AG09309 (cell line): Measurements from ENCODE around the gene C19orf12.

ENCODE experiments used
- DNase-seq: peaks from one replicate; pipeline ENCODE4 v3.0.0-alpha.2; 2010; ENCODE audit warnings: low read depth
- H3K4me3 ChIP-seq: 2 replicates; pipeline ENCODE4 v1.5.1; 2011; ENCODE audit warnings: mild to moderate bottlenecking, low read depth, low read length, moderate library complexity; ENCODE audit not compliant: control insufficient read depth
- TF ChIP-seq, protein P1 (sequence below): IDR thresholded peaks from 2 replicates; pipeline ENCODE4 v1.5.1; 2011; ENCODE audit warnings: mild to moderate bottlenecking, low read depth, low read length, inconsistent platforms; ENCODE audit not compliant: insufficient read depth, control insufficient read depth; ENCODE audit errors: missing control alignments

C19orf12 gene

DNA sequence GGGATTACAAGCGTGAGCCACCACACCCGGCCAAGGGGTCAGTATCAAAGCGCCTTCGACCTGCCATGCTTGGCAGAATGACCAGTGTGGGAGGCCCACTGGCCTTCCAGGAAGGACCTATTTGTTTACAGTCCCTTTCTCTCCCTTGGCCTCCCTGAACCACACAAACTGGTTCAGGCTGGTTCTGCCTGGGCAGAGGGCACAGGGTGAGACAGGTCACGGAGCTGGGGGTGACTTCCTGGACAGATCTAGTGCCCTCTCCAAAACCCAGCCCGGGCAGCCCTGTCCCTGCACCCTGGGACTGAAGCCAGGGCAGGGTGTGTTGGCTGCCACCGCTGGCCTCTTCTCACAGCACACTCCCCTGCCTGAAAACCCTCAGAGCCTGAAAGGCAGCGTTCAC lies 38.5 kb downstream of the C19orf12 start:
- H3K4me3 ChIP-seq: no peak overlapping the region
- no peak for DNase-seq
- TF ChIP-seq, protein P1, sequence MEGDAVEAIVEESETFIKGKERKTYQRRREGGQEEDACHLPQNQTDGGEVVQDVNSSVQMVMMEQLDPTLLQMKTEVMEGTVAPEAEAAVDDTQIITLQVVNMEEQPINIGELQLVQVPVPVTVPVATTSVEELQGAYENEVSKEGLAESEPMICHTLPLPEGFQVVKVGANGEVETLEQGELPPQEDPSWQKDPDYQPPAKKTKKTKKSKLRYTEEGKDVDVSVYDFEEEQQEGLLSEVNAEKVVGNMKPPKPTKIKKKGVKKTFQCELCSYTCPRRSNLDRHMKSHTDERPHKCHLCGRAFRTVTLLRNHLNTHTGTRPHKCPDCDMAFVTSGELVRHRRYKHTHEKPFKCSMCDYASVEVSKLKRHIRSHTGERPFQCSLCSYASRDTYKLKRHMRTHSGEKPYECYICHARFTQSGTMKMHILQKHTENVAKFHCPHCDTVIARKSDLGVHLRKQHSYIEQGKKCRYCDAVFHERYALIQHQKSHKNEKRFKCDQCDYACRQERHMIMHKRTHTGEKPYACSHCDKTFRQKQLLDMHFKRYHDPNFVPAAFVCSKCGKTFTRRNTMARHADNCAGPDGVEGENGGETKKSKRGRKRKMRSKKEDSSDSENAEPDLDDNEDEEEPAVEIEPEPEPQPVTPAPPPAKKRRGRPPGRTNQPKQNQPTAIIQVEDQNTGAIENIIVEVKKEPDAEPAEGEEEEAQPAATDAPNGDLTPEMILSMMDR: no peak

DNA sequence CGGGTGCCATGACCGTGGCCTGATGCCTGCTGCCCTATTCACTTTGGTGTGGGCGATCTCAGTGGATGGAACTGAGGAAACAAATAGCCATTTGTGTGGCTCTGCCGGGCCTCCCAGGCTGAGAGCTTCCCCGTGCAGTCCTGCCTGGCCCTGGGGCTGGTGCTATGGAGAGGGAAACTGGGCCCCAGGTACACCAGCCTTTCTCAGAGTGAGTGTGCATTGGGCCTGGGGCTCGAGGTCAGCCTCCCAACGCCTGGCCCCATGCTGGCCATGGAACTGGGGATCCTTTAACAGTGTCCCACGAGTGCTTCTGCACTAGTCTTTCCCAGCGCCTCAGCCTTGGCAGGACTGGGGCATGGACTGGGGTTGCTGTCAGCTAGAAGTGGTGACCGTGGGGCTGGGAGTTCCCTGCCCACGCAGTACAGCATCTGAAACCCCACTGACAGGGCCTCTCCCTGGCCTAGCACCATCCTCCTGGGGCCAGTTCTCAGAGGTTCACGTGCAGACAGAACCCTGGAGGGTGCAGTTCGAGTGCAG lies 39.3 kb downstream of the C19orf12 start:
- H3K4me3 ChIP-seq: no peak overlapping the region
- TF ChIP-seq, protein P1: no peak
- DNase-seq: no peak

DNA sequence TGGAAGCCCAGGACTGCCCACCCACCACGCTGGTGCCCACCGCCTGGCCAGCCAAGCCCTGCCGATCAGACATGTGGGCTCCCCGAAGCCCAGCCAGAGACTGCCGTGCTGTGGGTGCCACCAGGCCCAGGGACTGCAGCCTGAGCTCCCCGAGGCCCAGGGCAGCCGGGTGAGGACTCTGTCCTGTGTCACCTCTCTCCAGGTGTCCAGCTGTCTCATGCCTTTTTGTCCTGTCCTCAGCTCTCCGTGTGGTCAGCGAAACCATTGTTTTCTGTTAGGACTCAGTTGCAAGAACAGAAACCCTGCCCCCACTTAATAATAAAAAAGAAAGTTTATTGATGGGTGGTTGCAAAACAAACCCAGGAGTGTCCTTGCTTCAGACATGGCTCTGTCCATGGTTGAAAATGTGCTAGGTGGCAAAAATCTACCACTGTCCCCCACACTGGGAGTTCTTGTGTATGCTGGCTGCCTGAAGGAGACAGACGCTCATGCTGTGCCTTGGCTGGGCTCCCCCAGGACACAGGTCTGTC lies 39.9 kb downstream of the C19orf12 start:
- TF ChIP-seq, protein P1: no peak
- no peak for DNase-seq
- no peak overlapping the region for H3K4me3 ChIP-seq

DNA sequence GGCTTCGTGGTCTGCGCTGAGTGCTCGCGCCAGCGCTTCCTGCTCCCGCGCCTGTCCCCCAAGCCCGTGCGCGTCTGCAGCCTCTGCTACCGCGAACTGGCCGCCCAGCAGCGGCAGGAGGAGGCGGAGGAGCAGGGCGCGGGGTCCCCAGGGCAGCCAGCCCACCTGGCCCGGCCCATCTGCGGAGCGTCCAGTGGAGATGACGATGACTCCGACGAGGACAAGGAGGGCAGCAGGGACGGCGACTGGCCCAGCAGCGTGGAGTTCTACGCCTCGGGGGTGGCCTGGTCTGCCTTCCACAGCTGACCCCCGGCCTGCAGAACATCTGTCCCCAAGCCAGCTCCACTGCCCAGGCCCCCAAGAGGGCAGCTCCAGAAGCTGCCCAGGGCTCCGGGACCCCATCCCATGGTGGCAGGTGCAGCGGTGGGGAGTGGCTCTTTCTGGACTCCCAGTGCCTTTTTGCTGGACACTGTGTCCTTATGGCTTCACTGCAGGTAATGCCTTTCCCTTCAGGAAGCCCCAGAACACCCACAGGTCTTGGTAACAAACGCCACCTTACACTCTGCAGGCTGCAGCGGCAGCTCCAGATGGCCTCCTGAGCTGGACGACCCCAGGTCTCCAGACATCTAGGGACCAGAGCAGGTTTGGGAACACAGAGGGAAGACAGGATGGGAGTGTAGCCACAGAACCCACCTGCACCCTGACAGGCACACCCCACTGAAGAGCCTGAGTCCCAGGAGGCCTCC lies 40.5 kb downstream of the C19orf12 start:
- no peak overlapping the region for H3K4me3 ChIP-seq
- no peak for DNase-seq
- TF ChIP-seq, protein P1: no peak

DNA sequence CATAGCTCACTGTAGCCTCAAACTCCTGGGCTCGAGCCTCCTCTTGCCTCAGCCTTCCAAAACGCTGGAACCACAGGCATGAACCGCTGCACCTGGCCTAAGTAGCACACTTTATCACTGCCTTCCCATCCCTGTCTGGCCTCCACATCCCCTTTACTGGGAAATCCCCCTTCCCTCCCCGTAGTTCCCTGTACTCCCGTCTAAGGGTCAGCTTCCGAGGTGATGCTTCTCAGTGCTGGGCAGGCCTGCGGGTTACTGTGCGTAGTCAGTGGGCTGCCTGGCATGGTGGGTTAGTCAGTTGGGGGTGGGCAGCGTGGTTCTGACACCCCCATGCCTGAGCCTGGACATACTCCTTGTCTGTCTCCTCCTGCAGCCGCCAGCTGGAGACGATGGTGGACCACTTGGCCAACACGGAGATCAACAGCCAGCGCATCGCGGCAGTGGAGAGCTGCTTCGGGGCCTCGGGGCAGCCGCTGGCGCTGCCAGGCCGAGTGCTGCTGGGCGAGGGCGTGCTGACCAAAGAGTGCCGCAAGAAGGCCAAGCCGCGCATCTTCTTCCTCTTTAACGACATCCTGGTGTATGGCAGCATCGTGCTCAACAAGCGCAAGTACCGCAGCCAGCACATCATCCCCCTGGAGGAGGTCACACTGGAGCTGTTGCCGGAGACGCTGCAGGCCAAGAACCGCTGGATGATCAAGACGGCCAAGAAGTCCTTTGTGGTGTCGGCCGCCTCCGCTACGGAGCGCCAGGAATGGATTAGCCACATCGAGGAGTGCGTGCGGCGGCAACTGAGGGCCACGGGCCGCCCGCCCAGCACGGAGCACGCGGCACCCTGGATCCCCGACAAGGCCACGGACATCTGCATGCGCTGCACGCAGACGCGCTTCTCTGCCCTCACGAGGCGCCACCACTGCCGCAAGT lies 41.4 kb downstream of the C19orf12 start:
- TF ChIP-seq, protein P1: no peak
- no peak for DNase-seq
- no peak overlapping the region for H3K4me3 ChIP-seq

DNA sequence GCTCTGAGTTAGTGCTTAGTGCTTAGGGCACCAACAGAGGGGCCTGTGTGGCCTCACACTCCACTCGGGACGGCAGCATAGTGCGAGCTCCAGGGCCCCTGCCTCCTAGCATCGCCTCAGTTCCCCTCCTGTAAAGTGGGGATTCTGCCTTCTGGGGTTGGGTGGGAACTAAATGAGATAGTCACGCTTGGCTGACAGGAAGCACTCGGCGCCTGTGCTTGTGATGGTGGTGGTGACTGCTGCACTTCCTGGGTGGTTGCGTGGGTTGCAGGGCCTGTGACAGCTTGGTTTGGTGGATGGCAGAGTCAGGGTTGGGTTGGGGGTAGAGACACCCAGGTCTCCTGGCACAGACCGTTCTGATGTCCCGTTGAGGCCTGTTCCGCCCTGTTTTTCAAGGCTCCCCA lies 42.1 kb downstream of the C19orf12 start:
- H3K4me3 ChIP-seq: no peak overlapping the region
- TF ChIP-seq, protein P1: no peak
- DNase-seq: no peak
